Endothelial cell of umbilical vein (primary cell): ENCODE data around the gene PLEKHH1. TPM values are rescaled to one million over a fixed set of nuclear protein-coding genes. Genes with fewer than 3 reads are reported as not detected.

Experiments
- BruUV-seq: library from RNA; stranded (reverse); fragments of 400-500 nt; replicated peaks from 2 replicates; lab custom pipeline; 2021; lab: Mats Ljungman, UMichigan
- CTCF ChIA-PET: fragments of 300-600, 350-600 bp; sonication (Branson Sonifier 250); formaldehyde crosslinking; loops from one replicate; lab custom pipeline; 2021; ENCODE audit warnings: antibody characterized with exemption, inconsistent platforms; lab: Charles Lee
- POLR2A ChIA-PET: fragments of 300-600, 350-600 bp; sonication (Branson Sonifier 250); formaldehyde crosslinking; loops from one replicate; lab custom pipeline; 2021; ENCODE audit warnings: antibody characterized with exemption, inconsistent platforms; lab: Charles Lee
- DNase-seq: peaks from one replicate; pipeline ENCODE4 v3.0.0-alpha.2; 2011; ENCODE audit warnings: low read depth, low spot score
- FAIRE-seq: peaks from 2 replicates; lab custom pipeline; 2011; peaks lifted over from hg19 to GRCh38; lab: Jason Lieb, UNC
- H2AFZ ChIP-seq: 2 replicates; pipeline ENCODE4 v1.6.0; 2012; ENCODE audit warnings: low read depth, low read length, control low read depth, inconsistent platforms
- H3K27ac ChIP-seq: 2 replicates; pipeline ENCODE4 v1.5.1; 2011; ENCODE audit warnings: low read depth, mild to moderate bottlenecking, control low read depth, low read length, moderate library complexity; ENCODE audit not compliant: insufficient read depth
- H3K27me3 ChIP-seq, 2 experiments: 2 replicates each; pipeline versions ENCODE4 v1.6.0 to v1.6.1; 2011; ENCODE audit warnings: low read length in 2 of 2, mixed read lengths in 1 of 2; ENCODE audit not compliant: control insufficient read depth in 2 of 2, insufficient read depth in 2 of 2
- H3K36me3 ChIP-seq, 2 experiments: 2 replicates in 1 of 2; 3 replicates in 1 of 2; pipeline ENCODE4 v1.5.1; 2011; ENCODE audit warnings: low read length in 2 of 2, mild to moderate bottlenecking in 1 of 2, moderate library complexity in 1 of 2; ENCODE audit not compliant: control insufficient read depth in 2 of 2, insufficient read depth in 2 of 2; ENCODE audit errors: extremely low read depth in 1 of 2
- H3K4me1 ChIP-seq: 3 replicates; pipeline ENCODE4 v1.5.1; 2011; ENCODE audit warnings: mild to moderate bottlenecking, low read length; ENCODE audit not compliant: control insufficient read depth, insufficient read depth; ENCODE audit errors: extremely low read depth
- H3K4me2 ChIP-seq: 2 replicates; pipeline ENCODE4 v1.6.1; 2011; ENCODE audit warnings: low read length, control low read depth, mixed read lengths; ENCODE audit not compliant: insufficient read depth
- H3K4me3 ChIP-seq, 3 experiments: fragments of 200-600 bp in 1 of 3; sonication (generic), shearing (Covaris generic) in 1 of 3; replicated peaks in 1 of 3; 2 replicates each; pipeline ENCODE4 v1.5.1; 2011 to 2016; ENCODE audit warnings: control low read depth in 3 of 3, low read length in 3 of 3, mild to moderate bottlenecking in 2 of 3, inconsistent platforms in 1 of 3, low read depth in 1 of 3, moderate library complexity in 1 of 3; ENCODE audit not compliant: insufficient read depth in 1 of 3
- H3K79me2 ChIP-seq: 2 replicates; pipeline ENCODE4 v1.6.0; 2012; ENCODE audit warnings: low read length, inconsistent platforms; ENCODE audit not compliant: control insufficient read depth, insufficient read depth
- H3K9ac ChIP-seq: replicated peaks from 2 replicates; pipeline ENCODE3; 2011; ENCODE audit warnings: low read length, control low read depth; ENCODE audit not compliant: insufficient read depth; ENCODE audit errors: extremely low read depth
- H3K9me1 ChIP-seq: replicated peaks from 3 replicates; pipeline ENCODE4 v1.6.0; 2011; ENCODE audit warnings: mild to moderate bottlenecking, low read length; ENCODE audit not compliant: control insufficient read depth, insufficient read depth; ENCODE audit errors: extremely low read depth
- H3K9me3 ChIP-seq: replicated peaks from 2 replicates; pipeline ENCODE4 v1.5.1; 2012; ENCODE audit warnings: low read length, inconsistent platforms; ENCODE audit not compliant: control insufficient read depth, insufficient read depth
- H4K20me1 ChIP-seq: replicated peaks from 2 replicates; pipeline ENCODE3; 2011; ENCODE audit warnings: mild to moderate bottlenecking, low read length; ENCODE audit not compliant: control insufficient read depth, insufficient read depth; ENCODE audit errors: extremely low read depth
- CTCF ChIP-seq, 2 donors: IDR thresholded peaks; 1 replicate in 1 of 2; 2 replicates in 1 of 2; pipeline ENCODE4 v1.5.1; 2011; ENCODE audit warnings: low read length in 2 of 2, mild to moderate bottlenecking in 2 of 2, moderate library complexity in 2 of 2, control low read depth in 1 of 2, inconsistent platforms in 1 of 2, low read depth in 1 of 2; ENCODE audit not compliant: insufficient read depth in 1 of 2; ENCODE audit errors: extremely low read depth in 1 of 2
- EZH2 ChIP-seq: IDR thresholded peaks from 2 replicates; pipeline ENCODE4 v1.6.1; 2012; ENCODE audit warnings: borderline replicate concordance, low read depth, mild to moderate bottlenecking, moderate library complexity, low read length, inconsistent platforms; ENCODE audit not compliant: severe bottlenecking
- FOS ChIP-seq: IDR thresholded peaks from 2 replicates; pipeline ENCODE4 v1.6.1; 2011; ENCODE audit warnings: mild to moderate bottlenecking, low read length, moderate library complexity, borderline replicate concordance; ENCODE audit not compliant: insufficient read depth
- GATA2 ChIP-seq: IDR thresholded peaks from 2 replicates; pipeline ENCODE4 v1.7.0; 2011; ENCODE audit warnings: low read depth, mild to moderate bottlenecking, moderate library complexity, mixed read lengths, low read length; ENCODE audit not compliant: insufficient read length, insufficient read depth
- JUN ChIP-seq: IDR thresholded peaks from 2 replicates; pipeline ENCODE4 v1.6.1; 2011; ENCODE audit warnings: borderline replicate concordance, low read depth; ENCODE audit not compliant: insufficient read length, insufficient read depth
- MYC ChIP-seq: IDR thresholded peaks from one replicate; pipeline ENCODE4 v1.6.1; 2011; ENCODE audit warnings: mild to moderate bottlenecking, low read depth, low read length
- POLR2A ChIP-seq: IDR thresholded peaks from 2 replicates; pipeline ENCODE4 v1.6.1; 2012; ENCODE audit warnings: low read depth, mild to moderate bottlenecking, control low read depth, low read length
- POLR2AphosphoS5 ChIP-seq: IDR thresholded peaks from 2 replicates; pipeline ENCODE4 v1.6.1; 2012; ENCODE audit warnings: low read depth, mild to moderate bottlenecking, control low read depth, low read length, moderate library complexity; ENCODE audit not compliant: insufficient read depth
- dilution Hi-C: fragments of 300-500 bp; cut with MboI; formaldehyde crosslinking; loops from one replicate; pipeline ENCODE4 v1.15.0; 2019; ENCODE audit warnings: low sequenced_read_pairs; ENCODE audit not compliant: extremely low pct_ligation_motif_present
- intact Hi-C: fragments of 100-400 bp; cut with micrococcal nuclease; formaldehyde crosslinking; loops from one replicate; pipeline ENCODE4 v1.10.0; 2022
- polyA plus RNA-seq, 4 experiments: library from polyadenylated mRNA; depleted of rRNA in 3 of 4; stranded (reverse) in 3 of 4; unstranded in 1 of 4; fragments of >200 nt; gene quantifications; 2 replicates each; pipeline versions ENCODE4 v1.2.1 to v1.2.3, GENCODE V29; 2011 to 2012; ENCODE audit warnings: missing spikeins in 1 of 4
- total RNA-seq: library from RNA; stranded (reverse); gene quantifications from 2 replicates; pipeline ENCODE4 v1.2.3, GENCODE V29; 2021
- TF ChIP-seq, protein P1 (sequence below): IDR thresholded peaks from 2 replicates; pipeline ENCODE4 v1.6.1; 2011; ENCODE audit not compliant: insufficient read depth, insufficient read length

PLEKHH1 gene
- total and polyA plus RNA-seq, 2 donors (not counting 3 experiments of a cell fraction or from before 2014, with no cell fraction given): 0.17 to 0.71 TPM

GRCh38 chr14:67557118-67557517 is 24.0 kb downstream of the PLEKHH1 start:
- DNase-seq: no peak
- H3K79me2 ChIP-seq: no peaks in the 10 kb centered on the region
- TF ChIP-seq EZH2 (no peak), POLR2A (no peak), MYC (no peak), GATA2 (no peak), JUN (no peak), POLR2AphosphoS5 (no peak), FOS (no peak), CTCF (IDR thresholded peaks at IDR 0.05; ENCODE audit: extremely low read depth in 1 of 2, insufficient read depth in 1 of 2, low read depth in 1 of 2, low read length in 2 of 2) (no peak)
- TF ChIP-seq, protein P1, sequence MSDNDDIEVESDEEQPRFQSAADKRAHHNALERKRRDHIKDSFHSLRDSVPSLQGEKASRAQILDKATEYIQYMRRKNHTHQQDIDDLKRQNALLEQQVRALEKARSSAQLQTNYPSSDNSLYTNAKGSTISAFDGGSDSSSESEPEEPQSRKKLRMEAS: no peak
- H3K4me1 ChIP-seq: no peaks in the 10 kb centered on the region
- H3K36me3 ChIP-seq: no peaks in the 10 kb centered on the region
- dilution Hi-C loops (no loop called here), intact Hi-C loops (no loop called here)
- no peak overlapping the region for H3K4me2 ChIP-seq
- H2AFZ ChIP-seq: no peak overlapping the region
- BruUV-seq: no TSS peak
- peak; percentile 12 for FAIRE-seq
- ChIA-PET CTCF (interaction anchor here (1.7 to 8.6 kb wide), 5 partner anchors 9 to 130 kb away, joined by 5 to 85 read pairs (median 10); no protein-coding TSS in a partner anchor), POLR2A (no interaction called here)
- H3K27me3 ChIP-seq: peaks cover 0 to 2% of the 10 kb centered on the region in 2 experiments
- H3K9ac ChIP-seq: no peak overlapping the region
- H3K27ac ChIP-seq: no peak overlapping the region
- H3K4me3 ChIP-seq: no peak overlapping the region
- H3K9me3 ChIP-seq: no peaks in the 10 kb centered on the region
- no peaks in the 10 kb centered on the region for H4K20me1 ChIP-seq
- no peaks in the 10 kb centered on the region for H3K9me1 ChIP-seq
